Urothelium cell line (cell line): ENCODE results near the gene FKBP11.

Experiments used
- DNase-seq: peaks from one replicate; pipeline ENCODE4 v3.0.0; 2011; ENCODE audit warnings: low spot score, mixed read lengths
- FAIRE-seq: peaks from 2 replicates; lab custom pipeline; 2011; peaks lifted over from hg19 to GRCh38; lab: Jason Lieb, UNC

Gene FKBP11

GRCh38 chr12:48956279-48957140 lies 31.2 kb upstream of the FKBP11 start:
- FAIRE-seq, result no peak
- peak; percentile 91 for DNase-seq

DNA sequence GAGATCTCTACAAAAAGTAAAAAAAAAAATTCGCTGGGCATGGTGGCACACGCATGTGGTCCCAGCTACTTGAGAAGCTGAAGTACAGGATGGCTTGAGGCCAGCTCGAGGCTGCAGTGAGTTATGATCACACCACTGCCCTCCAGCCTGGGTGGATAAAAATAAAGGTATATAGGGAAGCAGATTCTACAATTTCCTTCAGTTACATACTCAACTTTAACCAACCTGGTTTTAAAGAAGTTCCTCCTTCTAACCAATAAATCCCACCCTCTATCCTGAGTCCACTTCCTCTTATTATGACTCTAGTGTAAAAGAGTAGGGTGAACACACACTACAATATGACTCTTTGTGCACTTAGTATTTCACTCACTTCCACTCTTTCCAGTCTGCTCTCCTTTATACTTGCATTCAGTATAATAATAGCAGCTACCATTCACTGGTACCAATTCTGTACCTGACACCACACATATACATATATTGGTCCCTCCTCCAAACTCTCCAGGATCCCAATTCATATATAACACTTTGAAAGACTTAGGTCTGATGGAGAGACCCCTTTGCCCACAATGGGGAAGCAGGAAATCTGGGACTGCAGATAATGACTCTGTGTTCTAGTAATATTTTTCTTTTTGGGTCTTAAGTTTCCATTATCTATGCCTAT lies 29.7 kb upstream of the FKBP11 start:
- DNase-seq, result no peak

GRCh38 chr12:48954061-48954460 lies 28.8 kb upstream of the FKBP11 start:
- no peak for DNase-seq
- no peak for FAIRE-seq

More for the DNA sequence above, 29.7 kb upstream of the FKBP11 start:
- FAIRE-seq, result no peak

GRCh38 chr12:48952691-48953090 lies 27.4 kb upstream of the FKBP11 start:
- DNase-seq (no peak), FAIRE-seq (no peak)

- DNase-seq (no peak), FAIRE-seq (no peak)
Observed at GRCh38 chr12:48947727-48948126, 22.4 kb upstream of the FKBP11 start.

DNA sequence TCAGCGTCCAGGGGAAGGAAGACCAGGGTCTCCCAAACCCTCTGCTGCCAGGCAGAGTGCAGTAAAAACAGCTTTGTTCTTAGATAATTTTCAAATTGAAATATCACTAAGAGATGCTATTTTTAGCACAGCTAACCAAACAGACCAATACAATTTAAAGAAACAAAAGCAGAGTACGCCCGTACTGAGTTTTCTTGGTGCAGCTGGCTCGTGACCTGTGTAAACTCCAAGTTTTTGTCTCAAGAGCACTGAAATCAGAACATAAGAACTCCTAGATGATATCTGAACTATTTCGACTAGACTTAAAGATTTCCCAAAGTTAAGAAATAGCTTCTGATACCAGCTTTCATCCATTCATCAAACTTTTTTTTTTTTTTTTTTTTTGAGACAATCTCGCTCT lies 21.7 kb upstream of the FKBP11 start:
- FAIRE-seq, result no peak
- DNase-seq, result no peak

DNA sequence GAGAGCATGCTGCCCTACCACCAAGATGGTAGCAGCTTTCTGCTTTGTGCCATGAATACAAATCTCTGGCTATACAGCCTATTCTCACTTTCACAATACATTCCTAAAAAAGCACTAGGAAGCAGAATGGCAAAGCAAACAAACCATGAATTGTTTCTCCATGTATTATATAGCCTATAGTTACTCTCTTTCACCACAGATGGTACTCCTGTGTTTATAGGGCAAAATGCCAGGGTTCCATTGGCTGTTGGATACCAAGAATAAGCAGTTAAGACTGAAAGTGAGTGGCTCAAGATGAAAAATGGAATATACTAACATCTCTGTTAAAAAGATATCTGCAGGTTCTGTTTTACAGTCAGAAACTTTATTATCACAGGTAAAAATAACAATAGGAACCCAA lies 20.9 kb upstream of the FKBP11 start:
- FAIRE-seq, result no peak
- DNase-seq, result no peak

- FAIRE-seq, result no peak
Observed at GRCh38 chr12:48943221-48943620, 17.9 kb upstream of the FKBP11 start.

DNA sequence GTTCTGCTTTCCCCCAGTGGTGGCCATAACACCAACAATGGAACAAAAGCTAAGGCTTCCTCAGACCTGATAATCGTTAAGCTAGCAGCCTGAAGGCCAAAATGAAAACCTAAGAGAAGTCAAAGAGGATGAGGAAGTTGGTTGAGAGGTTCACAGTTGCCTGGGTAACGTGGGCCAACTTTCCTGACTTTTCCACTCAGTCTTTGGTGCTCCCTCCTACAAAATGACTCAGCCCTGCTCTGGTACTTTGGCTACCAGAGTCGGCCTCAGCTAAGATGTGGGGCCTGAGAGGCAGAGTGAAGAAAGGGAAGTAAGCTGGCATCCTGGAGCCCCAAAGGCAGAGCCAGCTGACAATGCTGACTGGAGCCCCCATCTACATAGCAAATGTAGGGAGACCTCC lies 14.9 kb upstream of the FKBP11 start:
- DNase-seq (no peak), FAIRE-seq (no peak)

More at GRCh38 chr12:48943221-48943620, 17.9 kb upstream of the FKBP11 start:
- no peak for DNase-seq

DNA sequence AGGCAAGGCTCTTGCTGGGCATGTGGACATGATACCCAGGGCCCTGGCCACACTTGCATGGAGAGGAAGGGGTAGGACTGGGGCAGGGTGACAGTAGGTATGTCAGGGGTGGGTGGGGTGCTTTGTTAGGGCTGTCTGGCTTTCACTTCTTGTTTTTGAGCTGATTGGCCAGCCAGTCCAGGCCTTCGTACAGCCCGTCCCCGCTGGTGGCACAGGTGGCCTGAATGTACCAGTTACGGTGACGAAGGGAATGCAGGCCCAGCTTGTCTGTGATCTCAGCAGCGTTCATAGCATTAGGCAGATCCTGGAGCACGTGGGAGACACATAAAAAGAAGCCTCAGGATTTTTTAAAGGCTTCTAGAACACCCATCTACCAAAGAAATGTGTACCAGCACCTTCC lies 13.5 kb upstream of the FKBP11 start:
- FAIRE-seq (no peak), DNase-seq (no peak)

DNA sequence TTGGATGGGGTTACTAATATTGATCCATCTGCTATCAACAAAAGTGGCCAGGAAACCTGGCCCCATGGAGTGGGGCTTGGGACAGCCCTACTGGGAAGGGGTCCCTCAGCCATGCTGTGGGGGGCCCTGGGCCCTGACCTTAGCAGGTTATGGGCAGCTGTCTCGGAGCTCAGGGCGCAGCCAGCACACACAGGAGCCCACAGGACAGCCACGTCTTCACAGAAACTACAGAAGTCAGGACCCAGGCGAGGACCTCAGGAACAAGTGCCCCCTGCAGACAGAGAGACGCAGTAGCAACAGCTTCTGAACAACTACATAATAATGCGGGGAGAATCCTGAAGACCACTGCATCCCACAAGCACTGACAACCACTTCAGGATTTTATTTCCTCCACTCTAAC lies 11.9 kb upstream of the FKBP11 start:
- FAIRE-seq (no peak), DNase-seq (no peak)

DNA sequence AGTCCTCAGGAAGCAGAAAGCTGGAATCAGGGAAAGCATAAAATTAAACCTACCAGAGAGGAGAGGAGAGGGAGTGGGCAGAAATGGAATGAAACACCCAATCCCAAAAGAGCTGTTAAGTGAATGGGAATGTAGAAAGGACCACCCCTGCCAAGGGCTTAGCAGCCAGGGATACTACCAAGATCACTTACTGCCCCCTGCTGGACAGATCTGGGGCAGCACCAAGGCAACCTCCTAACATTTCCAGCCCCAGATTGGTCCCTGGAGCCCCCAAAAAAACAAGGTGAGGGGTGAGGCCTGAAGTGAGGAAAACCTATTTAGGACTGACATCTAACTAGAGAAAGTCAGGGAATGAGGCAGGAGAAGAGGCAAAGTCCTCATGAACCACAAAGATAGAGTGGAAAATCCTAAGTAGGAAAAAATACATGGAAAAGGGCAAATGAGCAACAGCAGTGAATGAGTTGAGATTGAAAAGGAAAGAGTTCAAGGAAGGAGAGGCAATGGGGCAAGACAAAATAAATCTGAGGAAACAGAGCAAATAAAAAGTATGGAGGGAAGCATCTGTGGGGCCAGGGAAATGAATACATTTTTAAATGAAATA lies 11.2 kb upstream of the FKBP11 start:
- peak; percentile 83 for DNase-seq
- no peak for FAIRE-seq

- DNase-seq (no peak), FAIRE-seq (no peak)
Observed at GRCh38 chr12:48934312-48934706, 9.0 kb upstream of the FKBP11 start.

DNA sequence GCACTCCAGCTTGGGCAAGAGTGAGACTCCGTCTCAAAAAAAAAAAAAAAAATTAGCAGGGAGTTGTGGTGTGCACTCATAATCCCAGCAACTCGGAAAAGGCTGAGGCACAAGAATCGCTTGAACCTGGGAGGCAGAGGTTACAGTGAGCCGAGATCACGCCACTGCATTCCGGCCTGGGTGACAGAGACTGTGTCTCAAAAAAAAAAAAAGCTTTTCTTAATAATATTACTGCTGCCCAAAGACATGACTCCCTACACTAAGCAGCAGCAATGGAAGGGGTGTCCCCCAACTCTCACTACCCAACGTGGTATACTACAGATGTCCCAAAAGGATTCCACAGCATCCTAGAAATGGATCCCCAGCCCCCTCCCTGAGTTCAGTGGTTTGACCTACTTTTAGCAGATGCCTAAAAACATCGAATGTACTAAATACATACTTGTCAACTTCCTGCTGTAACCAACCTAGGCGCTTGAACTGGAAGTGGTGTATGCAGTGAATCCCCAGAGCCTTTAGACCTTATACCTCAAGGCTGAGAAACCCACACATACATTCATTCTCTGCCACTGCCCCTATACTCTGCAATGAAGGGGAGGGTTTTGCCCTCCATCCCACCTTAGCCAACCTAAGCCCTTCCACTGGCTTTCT lies 8.5 kb upstream of the FKBP11 start:
- DNase-seq, result no peak
- FAIRE-seq, result no peak

GRCh38 chr12:48932878-48933277 lies 7.6 kb upstream of the FKBP11 start:
- FAIRE-seq (no peak), DNase-seq (no peak)

DNA sequence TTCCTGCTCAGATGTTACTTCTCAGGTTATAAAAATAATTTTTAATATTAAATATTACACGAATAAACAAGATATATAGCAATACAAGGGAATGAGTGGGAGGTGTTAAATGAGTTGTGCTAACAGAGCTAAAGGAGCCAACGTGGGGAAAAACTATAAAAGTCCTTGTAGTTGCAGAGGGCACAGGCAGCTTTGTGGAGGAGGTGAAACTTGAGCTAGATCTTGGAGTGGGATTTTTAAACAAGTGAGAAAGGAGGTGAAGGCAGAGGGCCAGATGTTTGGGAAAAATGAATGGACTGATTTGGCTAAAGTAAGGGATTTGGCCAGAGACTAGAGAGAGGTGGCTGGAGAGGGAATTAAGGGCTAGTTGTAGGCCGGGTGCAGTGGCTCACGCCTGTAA lies 5.2 kb upstream of the FKBP11 start:
- DNase-seq, result no peak
- FAIRE-seq, result no peak

GRCh38 chr12:48929551-48929950 lies 4.3 kb upstream of the FKBP11 start:
- FAIRE-seq, result no peak

DNA sequence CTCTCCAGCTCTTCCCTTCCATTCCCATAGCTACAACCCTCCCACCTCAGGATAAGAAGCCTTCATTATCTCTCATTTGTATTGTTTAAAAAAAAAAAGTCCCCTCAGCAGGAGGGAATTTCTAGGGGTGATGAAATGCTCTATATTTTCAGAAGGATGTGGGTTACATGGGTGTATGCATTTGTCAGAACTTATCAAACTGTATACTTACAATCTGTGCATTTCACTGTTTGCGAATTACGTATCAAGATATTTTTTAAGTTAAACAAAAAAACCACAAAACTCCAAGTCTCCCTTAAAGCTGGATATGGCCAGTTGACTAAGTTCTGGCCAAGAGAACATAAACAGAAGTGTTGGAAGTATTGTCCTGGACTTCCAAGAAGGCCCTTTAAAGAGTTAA lies 2.0 kb upstream of the FKBP11 start:
- no peak for DNase-seq
- FAIRE-seq, result no peak

More at GRCh38 chr12:48929551-48929950, 4.3 kb upstream of the FKBP11 start:
- no peak for DNase-seq

- DNase-seq, result no peak
- FAIRE-seq, result no peak
Observed at GRCh38 chr12:48924617-48925303, 532 bp downstream of the FKBP11 start.

DNA sequence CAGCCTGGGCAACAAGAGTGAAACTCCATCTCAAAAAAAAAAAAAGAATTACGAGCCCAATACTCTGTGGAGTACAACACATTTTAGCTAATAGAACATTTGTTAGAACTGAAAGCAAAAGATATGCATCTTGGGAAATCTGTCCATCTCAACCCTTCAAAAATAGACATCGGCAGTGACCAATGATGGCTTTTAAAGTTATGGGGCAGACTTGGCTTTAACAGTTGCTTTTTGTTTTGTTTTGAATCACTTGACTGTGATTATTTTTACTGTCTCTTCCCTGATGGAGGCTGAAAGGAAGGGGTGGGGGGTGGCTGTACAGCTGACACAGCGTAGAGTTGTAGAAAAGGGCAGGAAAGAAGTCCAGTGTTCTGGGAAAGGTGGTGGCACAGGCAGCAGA lies 2.2 kb downstream of the FKBP11 start:
- no peak for FAIRE-seq
- DNase-seq, result no peak
